Bronchial epithelial cell (primary cell): ENCODE results near the gene IL17RB. TPM values are rescaled to one million over a fixed set of nuclear protein-coding genes. Genes with fewer than 3 reads are reported as not detected.
A peak's percentile ranks its signal among the peaks of the same experiment; 100 is the strongest.

Source experiments
- DNase-seq: peaks from one replicate; pipeline ENCODE4 v3.0.0-alpha.2; 2010; ENCODE audit warnings: low read depth
- FAIRE-seq: peaks from 2 replicates; lab custom pipeline; 2011; peaks lifted over from hg19 to GRCh38; lab: Jason Lieb, UNC
- H3K27me3 ChIP-seq: 2 replicates; pipeline ENCODE4 v1.5.1; 2011; ENCODE audit warnings: low read length; ENCODE audit not compliant: control insufficient read depth, insufficient read depth
- H3K36me3 ChIP-seq: 2 replicates; pipeline ENCODE4 v1.5.1; 2011; ENCODE audit warnings: low read length; ENCODE audit not compliant: control insufficient read depth, insufficient read depth
- H3K4me3 ChIP-seq: 2 replicates; pipeline ENCODE4 v1.5.1; 2011; ENCODE audit warnings: mild to moderate bottlenecking, low read depth, low read length, control low read depth
- total RNA-seq: library from RNA; depleted of rRNA; stranded (reverse); fragments of >200 nt; gene quantifications from 2 replicates; pipeline ENCODE4 v1.2.1, GENCODE V29; 2014
- TF ChIP-seq, protein P1 (sequence below): IDR thresholded peaks from 2 replicates; pipeline ENCODE4 v1.5.1; 2011; ENCODE audit warnings: mild to moderate bottlenecking, moderate library complexity, low read length, control low read depth, inconsistent platforms; ENCODE audit not compliant: insufficient read depth, severe bottlenecking

Gene IL17RB, protein sequence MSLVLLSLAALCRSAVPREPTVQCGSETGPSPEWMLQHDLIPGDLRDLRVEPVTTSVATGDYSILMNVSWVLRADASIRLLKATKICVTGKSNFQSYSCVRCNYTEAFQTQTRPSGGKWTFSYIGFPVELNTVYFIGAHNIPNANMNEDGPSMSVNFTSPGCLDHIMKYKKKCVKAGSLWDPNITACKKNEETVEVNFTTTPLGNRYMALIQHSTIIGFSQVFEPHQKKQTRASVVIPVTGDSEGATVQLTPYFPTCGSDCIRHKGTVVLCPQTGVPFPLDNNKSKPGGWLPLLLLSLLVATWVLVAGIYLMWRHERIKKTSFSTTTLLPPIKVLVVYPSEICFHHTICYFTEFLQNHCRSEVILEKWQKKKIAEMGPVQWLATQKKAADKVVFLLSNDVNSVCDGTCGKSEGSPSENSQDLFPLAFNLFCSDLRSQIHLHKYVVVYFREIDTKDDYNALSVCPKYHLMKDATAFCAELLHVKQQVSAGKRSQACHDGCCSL
- total RNA-seq: not detected in 2 replicates

DNA sequence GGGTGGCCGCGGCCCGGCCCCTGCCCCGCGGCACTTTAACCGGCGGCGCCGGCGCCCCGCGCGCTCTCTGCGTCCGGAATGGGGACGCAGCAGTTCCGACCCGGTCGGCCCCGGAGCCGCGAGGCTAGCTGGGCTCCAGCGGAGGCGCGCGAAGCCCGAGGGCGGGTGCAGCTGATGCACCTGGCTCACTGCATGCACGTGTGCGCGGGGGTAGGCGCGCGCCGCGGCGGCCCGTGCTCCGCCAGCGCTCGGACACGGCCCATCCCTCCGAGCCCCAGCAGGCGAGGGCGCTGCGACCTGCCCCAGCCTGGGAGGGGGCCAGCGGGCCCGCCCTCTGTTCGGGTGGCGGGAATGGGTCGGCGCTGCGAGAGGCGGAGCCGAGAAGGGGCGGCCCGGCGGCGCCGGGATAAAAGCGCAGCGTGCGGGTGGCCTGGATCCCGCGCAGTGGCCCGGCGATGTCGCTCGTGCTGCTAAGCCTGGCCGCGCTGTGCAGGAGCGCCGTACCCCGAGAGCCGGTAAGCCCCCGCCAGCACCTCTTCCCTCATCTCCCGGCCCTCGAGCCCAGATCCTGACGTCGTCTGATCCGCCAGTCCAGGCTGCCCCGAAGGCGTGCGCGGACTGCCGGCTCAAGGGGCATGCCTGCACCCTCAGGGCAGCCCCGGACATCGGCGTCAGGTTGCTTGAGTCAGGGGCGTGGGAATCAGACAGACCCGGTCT, at the start of gene IL17RB, which contains the start of gene CHDH:
TSS of gene IL17RB (plus strand) at position 435 of the 717 bp plus-strand sequence. CDS start at position 456, 21 bp downstream.
TSS of gene CHDH (minus strand) at position 286 of the 717 bp plus-strand sequence. CDS start 22,411 bp downstream, outside the sequence.
- FAIRE-seq: no peak
- Histone ChIP-seq H3K27me3 (peaks cover 11% of the 10 kb centered on the region), H3K36me3 (no peaks in the 10 kb centered on the region), H3K4me3 (peak within 1 kb of the TSS; percentile 43)
- no peak for DNase-seq
- TF ChIP-seq, protein P1, sequence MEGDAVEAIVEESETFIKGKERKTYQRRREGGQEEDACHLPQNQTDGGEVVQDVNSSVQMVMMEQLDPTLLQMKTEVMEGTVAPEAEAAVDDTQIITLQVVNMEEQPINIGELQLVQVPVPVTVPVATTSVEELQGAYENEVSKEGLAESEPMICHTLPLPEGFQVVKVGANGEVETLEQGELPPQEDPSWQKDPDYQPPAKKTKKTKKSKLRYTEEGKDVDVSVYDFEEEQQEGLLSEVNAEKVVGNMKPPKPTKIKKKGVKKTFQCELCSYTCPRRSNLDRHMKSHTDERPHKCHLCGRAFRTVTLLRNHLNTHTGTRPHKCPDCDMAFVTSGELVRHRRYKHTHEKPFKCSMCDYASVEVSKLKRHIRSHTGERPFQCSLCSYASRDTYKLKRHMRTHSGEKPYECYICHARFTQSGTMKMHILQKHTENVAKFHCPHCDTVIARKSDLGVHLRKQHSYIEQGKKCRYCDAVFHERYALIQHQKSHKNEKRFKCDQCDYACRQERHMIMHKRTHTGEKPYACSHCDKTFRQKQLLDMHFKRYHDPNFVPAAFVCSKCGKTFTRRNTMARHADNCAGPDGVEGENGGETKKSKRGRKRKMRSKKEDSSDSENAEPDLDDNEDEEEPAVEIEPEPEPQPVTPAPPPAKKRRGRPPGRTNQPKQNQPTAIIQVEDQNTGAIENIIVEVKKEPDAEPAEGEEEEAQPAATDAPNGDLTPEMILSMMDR: no peak

DNA sequence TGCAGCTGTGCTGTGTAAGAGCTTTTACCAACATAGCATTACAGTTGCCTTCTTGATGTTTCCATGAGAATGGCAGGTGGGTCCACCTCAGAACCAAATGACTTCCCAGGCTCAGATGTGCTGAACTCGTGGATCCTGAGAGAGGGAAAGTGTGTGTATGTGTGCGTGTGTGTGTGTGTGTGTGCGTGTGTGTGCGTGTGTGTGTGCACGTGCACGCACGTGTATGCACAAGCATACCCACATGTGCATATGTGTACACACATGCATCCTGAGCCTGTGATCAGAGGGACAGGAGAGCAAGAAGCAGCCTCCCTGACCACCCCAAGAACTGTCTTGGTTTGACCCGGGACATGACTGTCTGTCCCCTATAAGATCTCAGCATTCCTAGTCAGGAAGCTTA, 48.2 kb upstream of the IL17RB start:
- Histone ChIP-seq H3K27me3 (peaks cover 2% of the 10 kb centered on the region), H3K4me3 (no peak overlapping the region), H3K36me3 (no peaks in the 10 kb centered on the region)
- DNase-seq (no peak), FAIRE-seq (no peak)
- TF ChIP-seq, protein P1: no peak

DNA sequence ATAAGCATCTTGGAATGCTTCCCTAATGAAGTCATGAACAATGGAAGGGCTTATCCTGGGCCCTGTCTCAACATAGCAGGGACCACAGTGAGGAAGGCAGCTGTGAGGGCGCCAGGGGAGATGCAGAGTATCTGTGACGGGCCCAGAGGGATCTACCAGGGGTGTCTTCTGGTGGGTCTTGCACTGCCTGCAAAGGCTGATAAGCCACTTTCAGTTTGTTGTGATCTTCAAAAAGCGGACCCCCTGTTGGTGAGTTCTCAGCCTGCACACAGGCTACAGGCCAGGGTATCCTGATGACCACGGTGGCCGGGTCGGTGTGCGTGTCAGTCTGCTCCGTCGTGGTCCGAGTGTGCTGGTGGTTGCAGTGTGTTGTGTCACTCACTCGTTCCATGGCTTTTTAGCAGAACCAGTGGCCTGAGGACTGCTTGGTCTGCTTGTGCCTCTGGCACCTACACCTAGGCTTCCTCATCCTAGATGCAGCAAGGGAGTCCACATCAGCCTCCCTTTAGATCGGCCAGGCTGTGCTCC, 47.0 kb upstream of the IL17RB start:
- Histone ChIP-seq H3K4me3 (no peak overlapping the region), H3K36me3 (no peaks in the 10 kb centered on the region), H3K27me3 (peaks cover 2% of the 10 kb centered on the region)
- TF ChIP-seq, protein P1: no peak
- peak; percentile 97 for FAIRE-seq
- DNase-seq: no peak

DNA sequence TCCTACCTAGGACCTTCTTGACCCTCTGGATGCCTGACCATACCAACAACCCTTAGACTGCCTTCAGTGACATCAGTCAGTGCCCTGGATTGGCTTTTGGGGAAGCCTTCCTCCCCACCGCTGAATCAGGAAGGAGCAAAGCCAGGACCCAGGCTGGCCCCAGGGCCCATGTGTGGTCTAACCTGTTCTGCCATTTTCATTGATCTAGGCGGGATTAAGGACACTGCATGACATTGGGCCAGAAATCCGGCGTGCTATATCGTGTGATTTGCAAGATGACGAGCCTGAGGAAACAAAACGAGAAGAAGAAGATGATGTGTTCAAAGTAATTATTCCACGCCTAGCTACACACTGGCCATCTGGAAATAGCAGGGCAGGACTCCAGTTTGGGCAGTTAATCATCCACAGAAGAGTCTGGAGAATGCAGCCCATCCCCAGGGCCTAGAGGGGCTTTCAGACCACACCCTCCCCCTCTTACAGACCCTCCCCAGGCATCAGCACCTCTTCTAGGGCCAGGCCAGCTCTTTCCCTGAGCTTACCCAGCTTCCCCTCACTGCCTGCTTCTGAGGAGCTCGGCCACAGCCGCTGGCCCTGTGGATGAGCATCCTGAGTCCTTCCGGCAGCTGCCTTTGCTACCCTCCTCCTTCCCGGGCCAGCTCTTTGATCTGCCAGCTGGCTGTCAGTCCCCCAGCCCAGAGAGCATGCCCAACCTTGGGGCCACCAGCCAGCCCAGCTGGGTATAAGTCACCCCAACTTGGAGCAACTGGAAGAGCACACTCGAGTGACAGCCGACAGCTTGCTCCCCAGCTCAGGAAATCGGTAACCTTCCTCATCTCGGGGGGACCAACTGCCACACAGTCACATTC, 46.1 kb upstream of the IL17RB start:
- H3K4me3 ChIP-seq: no peak overlapping the region
- TF ChIP-seq, protein P1: no peak
- H3K27me3 ChIP-seq: peaks cover 2% of the 10 kb centered on the region
- no peak for FAIRE-seq
- DNase-seq: no peak
- H3K36me3 ChIP-seq: no peaks in the 10 kb centered on the region

DNA sequence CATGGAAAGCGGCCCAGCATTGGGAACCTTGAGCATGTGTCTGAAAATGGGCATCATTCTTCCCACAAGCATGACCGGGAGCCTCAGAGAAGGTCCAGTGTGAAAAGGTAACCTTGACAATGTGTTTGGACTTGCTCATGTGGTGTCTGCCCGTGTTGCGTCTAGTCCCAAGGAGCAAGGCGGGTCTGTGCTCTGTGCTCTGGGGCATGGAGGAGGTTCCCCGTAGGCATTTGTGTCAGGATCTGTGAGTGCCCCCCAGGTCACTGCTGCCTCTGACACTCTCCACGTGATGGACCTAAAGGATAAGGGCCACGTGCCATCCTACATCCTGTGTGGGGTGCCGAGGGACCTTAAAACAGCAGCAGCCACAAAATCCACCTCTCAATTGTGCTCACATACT, 45.0 kb upstream of the IL17RB start:
- FAIRE-seq (peak; percentile 73), DNase-seq (no peak)
- H3K4me3 ChIP-seq: no peak overlapping the region
- H3K27me3 ChIP-seq: peaks cover 2% of the 10 kb centered on the region
- TF ChIP-seq, protein P1: no peak
- H3K36me3 ChIP-seq: no peaks in the 10 kb centered on the region
